HepG2 (cell line): ENCODE results near the gene ZBTB22. TPM values are rescaled to one million over a fixed set of nuclear protein-coding genes. Genes with fewer than 3 reads are reported as not detected.
"Not testable (repeated sequence)": the region's sequence is repeated elsewhere in the genome, so short reads cannot be mapped to it uniquely, and the experiment has no call there.

Experiments
- ATAC-seq: fragments of 200-7000 bp; cut with Tn5 transposase; 3 replicates; pipeline ENCODE4 v1.9.1; 2020; ENCODE audit warnings: mild to moderate bottlenecking, moderate library complexity
- BruUV-seq: library from RNA; stranded (reverse); fragments of 400-500 nt; replicated peaks from 2 replicates; lab custom pipeline; 2021; lab: Mats Ljungman, UMichigan
- CTCF ChIA-PET: fragments of 300-600 bp; formaldehyde crosslinking; extraction: SDS; loops from one replicate; lab custom pipeline; 2021; ENCODE audit warnings: low total read pairs, inconsistent platforms, low intra/inter-chr PET ratio; lab: Yijun Ruan, JAX
- POLR2A ChIA-PET: fragments of 350-600 bp; sonication (Branson Sonifier 250); formaldehyde crosslinking; loops from one replicate; lab custom pipeline; 2020; ENCODE audit warnings: antibody characterized with exemption, inconsistent platforms; lab: Yijun Ruan, JAX
- DNase-seq: peaks from one replicate; pipeline ENCODE4 v3.0.0-alpha.2; 2015; ENCODE audit warnings: low spot score
- FAIRE-seq: peaks from 3 replicates; lab custom pipeline; 2011; peaks lifted over from hg19 to GRCh38; lab: Jason Lieb, UNC
- H2AFZ ChIP-seq: one replicate; pipeline ENCODE4 v1.6.1; 2011; ENCODE audit warnings: low read length, inconsistent platforms
- H3K27ac ChIP-seq: fragments of 300-600 bp; 3 replicates; pipeline ENCODE4 v1.8.0; 2011; ENCODE audit warnings: mixed run types, mild to moderate bottlenecking, mixed read lengths, low read length, inconsistent platforms; ENCODE audit not compliant: insufficient read depth; ENCODE audit errors: extremely low read length
- H3K27me3 ChIP-seq, 2 experiments: fragments of 200-600 bp in 1 of 2; 2 replicates in 1 of 2; 3 replicates in 1 of 2; pipeline versions ENCODE4 v1.6.0 to v1.8.0; 2011; ENCODE audit warnings: low read length in 2 of 2, mild to moderate bottlenecking in 2 of 2, moderate library complexity in 2 of 2, inconsistent platforms in 1 of 2; ENCODE audit not compliant: insufficient read depth in 2 of 2, control insufficient read depth in 1 of 2
- H3K36me3 ChIP-seq, 2 experiments: fragments of 200-600 bp in 1 of 2; replicated peaks in 1 of 2; 2 replicates in 1 of 2; 3 replicates in 1 of 2; pipeline versions ENCODE4 v1.5.1 to v1.8.0; 2011; ENCODE audit warnings: low read length in 2 of 2, inconsistent platforms in 1 of 2; ENCODE audit not compliant: insufficient read depth in 2 of 2, control insufficient read depth in 1 of 2
- H3K4me1 ChIP-seq: 2 replicates; pipeline ENCODE4 v1.5.1; 2012; ENCODE audit warnings: low read length, inconsistent platforms; ENCODE audit not compliant: insufficient read depth
- H3K4me2 ChIP-seq: 2 replicates; pipeline ENCODE4 v1.6.0; 2011; ENCODE audit warnings: low read depth, low read length, inconsistent platforms
- H3K4me3 ChIP-seq, 3 experiments: fragments of 200-600 bp in 1 of 3; sonication (generic), shearing (Covaris generic) in 1 of 3; replicated peaks in 1 of 3; 2 replicates each; pipeline ENCODE4 v1.5.1; 2011 to 2016; ENCODE audit warnings: low read length in 3 of 3, inconsistent platforms in 2 of 3, low read depth in 2 of 3, mild to moderate bottlenecking in 2 of 3, control low read depth in 1 of 3, mixed read lengths in 1 of 3; ENCODE audit not compliant: insufficient read depth in 1 of 3
- H3K79me2 ChIP-seq: one replicate; pipeline ENCODE4 v1.6.1; 2011; ENCODE audit warnings: low read length, inconsistent platforms; ENCODE audit not compliant: insufficient read depth
- H3K9ac ChIP-seq: 2 replicates; pipeline ENCODE4 v1.6.0; 2011; ENCODE audit warnings: mild to moderate bottlenecking, low read depth, low read length, inconsistent platforms; ENCODE audit not compliant: insufficient read depth
- H3K9me3 ChIP-seq: 2 replicates; pipeline ENCODE4 v1.5.1; 2012; ENCODE audit warnings: mild to moderate bottlenecking, low read length
- H4K20me1 ChIP-seq: 2 replicates; pipeline ENCODE4 v1.6.0; 2011; ENCODE audit warnings: inconsistent platforms, mild to moderate bottlenecking, low read length, moderate library complexity; ENCODE audit not compliant: insufficient read depth
- ZFX ChIP-seq: sonication (generic); formaldehyde crosslinking; IDR thresholded peaks from 2 replicates; pipeline ENCODE4 v1.4.0; 2020; ENCODE audit warnings: mild to moderate bottlenecking, low read depth, missing genetic modification reagents, moderate library complexity
- WGBS: methylation state at CpG from one replicate; pipeline ENCODE4 v1.1.6; 2017; ENCODE audit warnings: low lambda C conversion rate; 5-methylcytosine and 5-hydroxymethylcytosine counted together
- in situ Hi-C: cut with HindIII; loops from 2 replicates; pipeline ENCODE4 v1.10.0; 2017; ENCODE audit warnings: low pct_unique_long_range_greater_than_20kb; ENCODE audit not compliant: extremely low pct_ligation_motif_present
- intact Hi-C: fragments of 100-400 bp; cut with micrococcal nuclease; formaldehyde crosslinking; loops from one replicate; pipeline ENCODE4 v1.10.0; 2022; ENCODE audit not compliant: unreplicated experiment
- polyA plus RNA-seq, 8 experiments: library from polyadenylated mRNA; depleted of rRNA in 3 of 8; stranded (reverse) in 7 of 8; unstranded in 1 of 8; fragments of >200 nt; fragmentation: Illumina TruSeq in 4 of 8; extraction: Trizol in 4 of 8; gene quantifications; 2 replicates each; pipeline versions ENCODE4 v1.2.1 to v1.2.3, GENCODE V29; 2011 to 2016; ENCODE audit warnings: low read depth in 4 of 8, missing spikeins in 1 of 8, mixed read lengths in 1 of 8; ENCODE audit not compliant: insufficient read depth in 1 of 8
- total RNA-seq, 5 experiments: library from RNA; depleted of rRNA; stranded (reverse); fragments of >200 nt; fragmentation: Illumina TruSeq; extraction: Trizol; gene quantifications; 2 replicates each; pipeline ENCODE4 v1.2.3, GENCODE V29; 2016; ENCODE audit warnings: low read depth in 1 of 5

The ZBTB22 gene
- total and polyA plus RNA-seq, 2 of the 13 experiments (the other 11 are each of a cell fraction or from before 2014, with no cell fraction given) = 8.0 to 10.6 TPM

DNA sequence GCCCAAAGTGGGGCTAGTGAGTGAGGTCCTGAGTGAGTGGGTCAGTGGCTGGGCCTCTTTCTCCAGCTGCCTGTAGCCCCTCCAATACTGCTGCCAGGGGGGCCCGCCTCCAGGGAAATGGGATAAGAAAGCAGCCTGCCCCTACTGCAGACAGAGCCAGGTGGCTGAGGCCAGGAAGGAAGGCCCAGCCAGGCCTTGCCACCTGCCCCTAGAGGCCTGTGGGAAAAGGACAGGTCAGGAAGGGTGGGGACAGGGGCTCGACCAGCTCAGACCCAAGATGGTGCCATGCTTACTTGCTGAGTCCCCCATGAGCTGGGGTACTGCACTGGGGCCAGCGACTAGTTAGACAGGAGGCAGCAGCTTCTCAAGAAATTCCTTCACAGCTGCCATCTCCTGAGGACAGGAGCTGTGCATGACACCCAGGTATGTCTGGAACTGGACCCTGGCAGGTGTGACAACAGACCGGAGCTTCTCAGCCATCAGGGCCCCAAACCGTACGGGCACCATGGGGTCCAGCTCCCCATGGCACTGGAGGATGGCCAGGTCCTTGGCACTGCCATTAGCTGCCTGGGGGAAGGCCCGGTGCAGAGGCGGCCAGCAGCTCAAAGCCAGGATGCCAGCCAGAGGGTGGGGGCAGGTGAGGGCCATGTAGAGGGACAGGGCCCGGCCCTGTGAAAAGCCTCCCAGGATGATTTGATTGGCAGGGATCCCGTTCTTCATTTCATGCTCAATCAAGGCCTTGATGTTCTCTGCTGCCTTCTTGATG lies 47.8 kb upstream of the ZBTB22 start:
- CTCF ChIA-PET, H2AFZ ChIP-seq, H3K4me3 ChIP-seq, H3K36me3 ChIP-seq, H3K9ac ChIP-seq, DNase-seq, BruUV-seq, FAIRE-seq, in situ Hi-C loops, H3K4me2 ChIP-seq, H3K79me2 ChIP-seq, H3K9me3 ChIP-seq, H3K27ac ChIP-seq, H3K27me3 ChIP-seq, H4K20me1 ChIP-seq, intact Hi-C loops, POLR2A ChIA-PET, H3K4me1 ChIP-seq: not testable (repeated sequence)
- peak; percentile 93 for ATAC-seq
- 51% methylated on average over 6 of the region's 10 CpGs for WGBS

DNA sequence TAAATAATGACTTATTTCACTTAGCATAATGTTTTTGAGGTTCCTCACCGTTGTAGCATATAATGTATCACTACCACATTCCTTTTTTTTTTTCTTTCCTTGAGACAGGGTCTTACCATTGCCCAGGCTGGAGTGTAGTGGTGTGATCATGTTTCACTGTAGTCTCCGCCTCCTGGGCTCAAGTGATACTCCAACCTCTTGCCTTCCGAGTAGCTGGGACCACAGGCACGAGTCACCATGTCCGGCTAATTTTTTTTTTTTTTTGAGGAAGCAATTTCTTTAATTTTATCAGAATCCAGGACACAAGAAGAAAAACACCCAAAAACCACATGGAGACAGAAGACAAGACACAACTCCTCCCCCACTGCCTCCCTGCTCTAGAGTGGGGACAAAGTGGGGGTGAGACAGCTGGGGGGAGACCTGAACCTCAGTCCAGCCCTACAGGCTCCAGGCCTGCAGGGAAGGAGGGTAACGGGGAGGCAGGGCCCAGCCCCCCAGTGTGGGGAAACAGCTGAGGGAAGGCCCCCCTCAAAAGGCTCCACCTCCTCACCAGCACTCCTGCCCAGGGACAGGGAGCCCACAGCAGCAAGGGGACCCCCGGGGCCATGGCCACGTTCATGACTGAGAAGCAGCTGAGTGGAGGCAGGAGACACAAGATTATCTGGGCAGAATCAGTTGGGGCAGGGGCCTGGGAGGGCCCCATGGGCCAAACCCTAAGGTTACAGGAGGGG lies 47.1 kb upstream of the ZBTB22 start:
- H2AFZ ChIP-seq, H3K4me1 ChIP-seq, in situ Hi-C loops, H3K79me2 ChIP-seq, H4K20me1 ChIP-seq, FAIRE-seq, H3K27me3 ChIP-seq, H3K27ac ChIP-seq, CTCF ChIA-PET, H3K36me3 ChIP-seq, H3K9me3 ChIP-seq, intact Hi-C loops, BruUV-seq, H3K9ac ChIP-seq, H3K4me3 ChIP-seq, DNase-seq, H3K4me2 ChIP-seq: not testable (repeated sequence)
- POLR2A ChIA-PET = interaction anchor here (0.9 kb wide), 1 partner anchor 11 kb away, joined by 3 read pairs; no protein-coding TSS in a partner anchor
- 15% methylated on average over 7 of the region's 8 CpGs for WGBS
- TF ChIP-seq ZFX (CRISPR knock-in tag) = 0 out of 2 replicates have a peak, but pooled peaks have one; percentile 5
- peak; percentile 43 for ATAC-seq

DNA sequence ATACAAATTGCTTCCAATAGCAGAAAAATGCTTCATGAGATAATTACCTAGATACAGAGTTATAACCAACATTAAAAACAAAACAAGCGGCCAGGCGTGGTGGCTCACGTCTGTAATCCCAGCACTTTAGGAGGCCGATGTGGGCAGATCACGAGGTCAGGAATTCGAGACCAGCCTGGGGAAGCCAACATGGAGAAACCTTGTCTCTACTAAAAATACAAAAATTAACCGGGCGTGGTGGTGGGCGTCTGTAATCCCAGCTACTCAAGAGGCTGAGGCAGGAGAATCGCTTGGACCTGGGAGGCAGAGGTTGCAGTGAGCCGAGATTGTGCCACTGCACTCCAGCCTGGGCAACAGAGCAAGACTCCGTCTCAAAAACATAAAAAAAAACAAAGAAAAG lies 45.9 kb upstream of the ZBTB22 start:
- H4K20me1 ChIP-seq, H3K4me2 ChIP-seq, intact Hi-C loops, H2AFZ ChIP-seq, DNase-seq, CTCF ChIA-PET, H3K4me3 ChIP-seq, POLR2A ChIA-PET, FAIRE-seq, ATAC-seq, H3K4me1 ChIP-seq, H3K9ac ChIP-seq, H3K27ac ChIP-seq, H3K9me3 ChIP-seq, H3K79me2 ChIP-seq, in situ Hi-C loops, BruUV-seq, H3K27me3 ChIP-seq, H3K36me3 ChIP-seq: not testable (repeated sequence)
- 60% methylated on average over 12 of the region's 12 CpGs for WGBS
